ENCODE results near the gene FLT3LG. TPM values are rescaled to one million over a fixed set of nuclear protein-coding genes. Genes with fewer than 3 reads are reported as not detected.

The FLT3LG gene
- total and polyA plus RNA-seq, 7 donors: 2.1 to 18.6 (median 6.1) TPM

DNA sequence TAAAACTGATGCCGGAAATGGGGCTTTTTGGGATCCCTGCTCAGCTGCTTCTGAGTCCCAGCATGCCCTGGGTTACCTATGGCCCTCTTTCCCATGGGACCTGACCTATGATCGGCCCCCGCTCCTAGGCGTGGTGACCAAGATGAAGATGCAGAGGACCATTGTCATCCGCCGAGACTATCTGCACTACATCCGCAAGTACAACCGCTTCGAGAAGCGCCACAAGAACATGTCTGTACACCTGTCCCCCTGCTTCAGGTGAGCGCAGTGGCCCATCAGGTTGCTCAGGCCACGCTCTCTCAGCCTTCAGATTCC, 23.7 kb downstream of the FLT3LG start:
- DNase-seq: no peak
- TF ChIP-seq POLR2A (IDR thresholded peaks at IDR 0.05): no peak
- TF ChIP-seq EP300 (IDR thresholded peaks at IDR 0.05): no peak
- no peak for TF ChIP-seq POLR2AphosphoS5 (IDR thresholded peaks at IDR 0.05)
- TF ChIP-seq CTCF (IDR thresholded peaks at IDR 0.05): no peak
- no peaks in the 10 kb centered on the region for H3K27me3 ChIP-seq
- intact Hi-C loops (cut with DNase I): loop anchor here (5.0 kb wide), 2 partner anchors 180 to 380 kb away; partner anchors contain the start of genes AKT1S1, PRMT1 and TBC1D17
- peaks cover 27 to 38% (median 30%) of the 10 kb centered on the region in 4 donors for H3K36me3 ChIP-seq
- peaks cover 0 to 46% (median 34%) of the 10 kb centered on the region in 4 donors for H3K4me1 ChIP-seq
- WGBS, 2 donors: 72 to 89% methylated on average over 12 of the region's 12 CpGs
- no peaks in the 10 kb centered on the region for H3K9me3 ChIP-seq
- peak overlapping the region in 1 of 4 donors; percentile 70 for H3K4me3 ChIP-seq
- H3K27ac ChIP-seq: peak overlapping the region; percentile 88 to 96 (median 94)

DNA sequence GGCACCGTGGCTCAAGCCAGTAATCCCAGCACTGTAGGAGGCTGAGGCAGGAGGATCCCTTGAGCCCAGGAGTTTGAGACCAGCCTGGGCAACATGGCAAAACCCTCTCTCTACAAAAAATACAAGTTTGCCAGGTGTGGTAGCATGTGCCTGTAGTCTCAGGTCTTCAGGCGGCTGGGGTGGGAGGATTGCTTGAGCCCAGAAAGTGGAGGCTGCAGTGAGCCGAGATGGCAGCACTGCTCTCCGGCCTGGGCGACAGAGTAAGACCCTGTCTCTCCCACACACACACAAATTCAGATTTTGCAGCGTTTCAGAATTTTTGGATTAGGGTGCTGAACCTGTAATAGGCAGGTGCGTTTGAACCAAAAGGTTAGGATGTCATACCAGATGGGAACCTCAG, 24.5 kb downstream of the FLT3LG start:
- H3K4me1 ChIP-seq: peaks cover 0 to 46% (median 34%) of the 10 kb centered on the region in 4 donors
- H3K9me3 ChIP-seq: no peaks in the 10 kb centered on the region
- no peak overlapping the region for H3K4me3 ChIP-seq
- intact Hi-C loops (cut with DNase I): loop anchor here (5.0 kb wide), 2 partner anchors 179 to 379 kb away; partner anchors contain the start of genes AKT1S1, PRMT1 and TBC1D17
- no peak overlapping the region for H3K27ac ChIP-seq
- no peak for TF ChIP-seq EP300 (IDR thresholded peaks at IDR 0.05)
- whole genome bisulfite sequencing, 2 donors: 72 to 73% methylated on average over 7 of the region's 7 CpGs
- H3K36me3 ChIP-seq: peaks cover 27 to 31% (median 29%) of the 10 kb centered on the region in 4 donors
- H3K27me3 ChIP-seq: no peaks in the 10 kb centered on the region
- DNase-seq: no peak

DNA sequence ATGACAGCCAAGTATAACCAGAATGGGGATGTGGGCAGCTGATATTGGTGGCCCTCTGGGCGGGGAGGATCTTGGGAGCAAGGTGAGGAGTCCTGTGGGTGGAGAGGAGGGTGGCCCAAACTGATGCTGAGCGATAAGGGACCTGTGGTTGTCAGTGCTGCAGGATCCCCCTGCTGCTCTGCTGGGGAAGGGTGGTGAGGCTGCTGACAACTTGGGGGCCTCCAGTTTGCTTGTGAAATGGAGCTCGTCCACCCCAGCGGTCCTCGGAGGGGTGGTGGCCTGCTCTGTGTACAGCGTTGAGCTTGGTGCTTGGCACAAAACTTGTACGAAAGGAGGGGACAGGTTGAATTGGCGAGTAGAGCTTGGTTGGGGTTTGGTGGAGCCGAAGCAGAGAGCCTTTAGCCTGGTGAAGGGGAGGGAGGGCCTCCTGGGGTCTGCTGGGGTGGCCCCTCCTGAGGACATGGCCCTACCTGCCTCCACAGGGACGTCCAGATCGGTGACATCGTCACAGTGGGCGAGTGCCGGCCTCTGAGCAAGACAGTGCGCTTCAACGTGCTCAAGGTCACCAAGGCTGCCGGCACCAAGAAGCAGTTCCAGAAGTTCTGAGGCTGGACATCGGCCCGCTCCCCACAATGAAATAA, 25.1 kb downstream of the FLT3LG start:
- no peak for DNase-seq
- H3K36me3 ChIP-seq: peaks cover 27 to 31% (median 29%) of the 10 kb centered on the region in 4 donors
- 66 to 69% methylated on average over 19 of the region's 19 CpGs for WGBS, 2 donors
- TF ChIP-seq POLR2A (IDR thresholded peaks at IDR 0.05) (no peak), EP300 (IDR thresholded peaks at IDR 0.05) (no peak), POLR2AphosphoS5 (IDR thresholded peaks at IDR 0.05) (no peak), CTCF (IDR thresholded peaks at IDR 0.05) (no peak)
- no peaks in the 10 kb centered on the region for H3K9me3 ChIP-seq
- intact Hi-C loops (cut with DNase I): loop anchor here (5.0 kb wide), 2 partner anchors 178 to 378 kb away; partner anchors contain the start of genes AKT1S1, PRMT1 and TBC1D17
- H3K27ac ChIP-seq: peak overlapping the region in 1 of 4 donors; percentile 5
- H3K4me3 ChIP-seq: no peak overlapping the region
- peaks cover 0 to 46% (median 34%) of the 10 kb centered on the region in 4 donors for H3K4me1 ChIP-seq
- no peaks in the 10 kb centered on the region for H3K27me3 ChIP-seq

DNA sequence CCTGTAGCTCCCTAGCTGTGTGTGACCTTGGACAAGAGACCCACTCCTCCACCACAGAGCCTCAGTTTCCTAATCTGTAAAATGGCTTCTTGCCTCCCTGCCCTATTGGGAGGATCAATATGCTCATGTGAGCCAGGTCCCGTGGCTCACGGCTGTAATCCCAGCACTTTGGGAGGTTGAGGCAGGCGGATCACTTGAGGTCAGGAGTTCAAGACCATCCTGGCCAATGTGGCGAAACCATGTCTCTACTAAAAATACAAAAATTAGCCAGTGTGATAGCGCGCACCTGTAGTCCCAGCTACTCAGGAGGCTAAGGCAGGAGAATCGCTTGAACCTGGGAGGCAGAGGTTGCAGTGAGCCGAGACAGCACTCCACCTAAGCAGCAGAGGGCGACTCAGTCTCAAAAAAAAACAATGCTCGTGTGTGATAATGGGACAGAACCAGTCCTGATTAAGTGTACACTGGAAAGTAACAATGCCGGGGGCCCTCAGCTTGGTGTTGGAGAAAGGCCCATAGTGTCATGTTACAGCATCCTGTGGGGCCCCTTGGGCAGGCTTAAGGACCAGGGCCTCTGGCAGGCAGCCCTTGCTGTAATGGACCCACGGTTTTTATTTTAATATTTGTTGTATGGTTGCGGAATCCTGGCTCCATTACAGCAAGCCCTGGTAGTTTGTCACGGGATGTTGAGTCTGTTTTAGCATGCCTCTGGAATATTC, 29.0 kb downstream of the FLT3LG start:
- H3K27ac ChIP-seq: no peak overlapping the region
- intact Hi-C loops (cut with DNase I): loop anchor here (1.0 kb wide), 1 partner anchor 44 kb away; no protein-coding TSS in a partner anchor
- WGBS, 2 donors: 44 to 54% methylated on average over 14 of the region's 14 CpGs
- peaks cover 0 to 23% (median 14%) of the 10 kb centered on the region in 4 donors for H3K4me1 ChIP-seq
- H3K4me3 ChIP-seq: no peak overlapping the region
- DNase-seq: no peak
- TF ChIP-seq CTCF (IDR thresholded peaks at IDR 0.05) (peak in 3 of 4 experiments; percentile 60 to 68 (median 64)), POLR2AphosphoS5 (IDR thresholded peaks at IDR 0.05) (no peak)
- H3K9me3 ChIP-seq: no peaks in the 10 kb centered on the region
- H3K36me3 ChIP-seq: peaks cover 18 to 22% (median 22%) of the 10 kb centered on the region in 4 donors
- H3K27me3 ChIP-seq: no peaks in the 10 kb centered on the region

- 79 to 84% methylated on average over 9 of the region's 9 CpGs for WGBS, 2 donors
- Histone ChIP-seq H3K27me3 (no peaks in the 10 kb centered on the region), H3K36me3 (peaks cover 13 to 16% (median 16%) of the 10 kb centered on the region in 4 donors), H3K9me3 (no peaks in the 10 kb centered on the region), H3K27ac (no peak overlapping the region), H3K4me1 (peaks cover 0 to 18% (median 9%) of the 10 kb centered on the region in 4 donors), H3K4me3 (no peak overlapping the region)
- TF ChIP-seq POLR2A (IDR thresholded peaks at IDR 0.05): no peak
- TF ChIP-seq POLR2AphosphoS5 (IDR thresholded peaks at IDR 0.05): no peak
- no peak for TF ChIP-seq EP300 (IDR thresholded peaks at IDR 0.05)
- TF ChIP-seq CTCF (IDR thresholded peaks at IDR 0.05): no peak
- DNase-seq: no peak
- intact Hi-C loops (cut with DNase I): loop anchor here (1.0 kb wide), 1 partner anchor 44 kb away; no protein-coding TSS in a partner anchor
Measured at GRCh38 chr19:49503582-49503962, 29.6 kb downstream of the FLT3LG start.

Data from sigmoid colon (tissue), 7 donors.